ENCODE data around the gene NDUFA8.

Gene NDUFA8

GRCh38 chr9:122097679-122098315 lies 61.8 kb downstream of the NDUFA8 start:
- no peak for DNase-seq

- DNase-seq: no peak
Measured at GRCh38 chr9:122096620-122097415, 62.8 kb downstream of the NDUFA8 start.

- DNase-seq: peak; percentile 41
Measured at GRCh38 chr9:122095010-122095767, 64.4 kb downstream of the NDUFA8 start.
